Mononuclear cell (primary cell): ENCODE data around the gene STX17. TPM values are rescaled to one million over a fixed set of nuclear protein-coding genes. Genes with fewer than 3 reads are reported as not detected.

Experiments
- H3K27me3 ChIP-seq: 2 replicates; pipeline ENCODE4 v1.6.0; 2011; ENCODE audit warnings: low read length, control low read depth; ENCODE audit not compliant: insufficient read depth
- H3K4me1 ChIP-seq: 2 replicates; pipeline ENCODE4 v1.5.1; 2011; ENCODE audit warnings: mild to moderate bottlenecking, low read length, control low read depth; ENCODE audit not compliant: insufficient read depth
- H3K4me3 ChIP-seq: 2 replicates; pipeline ENCODE4 v1.5.1; 2011; ENCODE audit warnings: mild to moderate bottlenecking, low read length, moderate library complexity
- H3K9me3 ChIP-seq: 2 replicates; pipeline ENCODE4 v1.5.1; 2011; ENCODE audit warnings: low read depth, mild to moderate bottlenecking, control low read depth, low read length
- total RNA-seq: library from RNA; depleted of rRNA; stranded (reverse); fragments of >200 nt; gene quantifications from one replicate; pipeline ENCODE4 v1.2.3, GENCODE V29; 2012

The STX17 gene
- total RNA-seq, 1 donor: 25.4 TPM

- Histone ChIP-seq H3K4me3 (no peak overlapping the region), H3K4me1 (no peaks in the 10 kb centered on the region), H3K27me3 (no peaks in the 10 kb centered on the region), H3K9me3 (peaks cover 8% of the 10 kb centered on the region)
Measured at GRCh38 chr9:99929652-99930051, 23.2 kb downstream of the STX17 start.

- H3K27me3 ChIP-seq: no peaks in the 10 kb centered on the region
- no peaks in the 10 kb centered on the region for H3K4me1 ChIP-seq
- H3K4me3 ChIP-seq: no peak overlapping the region
- H3K9me3 ChIP-seq: peaks cover 1% of the 10 kb centered on the region
Measured at GRCh38 chr9:99931155-99931840, 24.8 kb downstream of the STX17 start.

GRCh38 chr9:99936947-99937587 is 30.6 kb downstream of the STX17 start:
- Histone ChIP-seq H3K4me1 (no peaks in the 10 kb centered on the region), H3K9me3 (peaks cover 15% of the 10 kb centered on the region), H3K4me3 (no peak overlapping the region), H3K27me3 (no peaks in the 10 kb centered on the region)

GRCh38 chr9:99947395-99947794 is 40.9 kb downstream of the STX17 start:
- Histone ChIP-seq H3K4me3 (no peak overlapping the region), H3K27me3 (no peaks in the 10 kb centered on the region), H3K4me1 (no peaks in the 10 kb centered on the region), H3K9me3 (no peaks in the 10 kb centered on the region)

- Histone ChIP-seq H3K27me3 (no peaks in the 10 kb centered on the region), H3K9me3 (no peaks in the 10 kb centered on the region), H3K4me1 (no peaks in the 10 kb centered on the region), H3K4me3 (no peak overlapping the region)
Measured at GRCh38 chr9:99948482-99948881, 42.0 kb downstream of the STX17 start.

GRCh38 chr9:99948896-99949295 is 42.4 kb downstream of the STX17 start:
- Histone ChIP-seq H3K27me3 (no peaks in the 10 kb centered on the region), H3K9me3 (no peaks in the 10 kb centered on the region), H3K4me3 (no peak overlapping the region), H3K4me1 (no peaks in the 10 kb centered on the region)

GRCh38 chr9:99953861-99954507 is 47.5 kb downstream of the STX17 start:
- Histone ChIP-seq H3K9me3 (no peaks in the 10 kb centered on the region), H3K4me3 (no peak overlapping the region), H3K4me1 (no peaks in the 10 kb centered on the region), H3K27me3 (no peaks in the 10 kb centered on the region)

- Histone ChIP-seq H3K9me3 (no peaks in the 10 kb centered on the region), H3K4me3 (no peak overlapping the region), H3K4me1 (no peaks in the 10 kb centered on the region), H3K27me3 (no peaks in the 10 kb centered on the region)
Measured at GRCh38 chr9:99954819-99955218, 48.4 kb downstream of the STX17 start.

GRCh38 chr9:99955606-99956005 is 49.2 kb downstream of the STX17 start:
- H3K9me3 ChIP-seq: no peaks in the 10 kb centered on the region
- H3K4me3 ChIP-seq: no peak overlapping the region

GRCh38 chr9:99962680-99963261 is 56.3 kb downstream of the STX17 start:
- no peaks in the 10 kb centered on the region for H3K4me1 ChIP-seq
- no peak overlapping the region for H3K4me3 ChIP-seq
- no peaks in the 10 kb centered on the region for H3K9me3 ChIP-seq
- no peaks in the 10 kb centered on the region for H3K27me3 ChIP-seq

More at GRCh38 chr9:99955606-99956005, 49.2 kb downstream of the STX17 start:
- H3K27me3 ChIP-seq: no peaks in the 10 kb centered on the region
- H3K4me1 ChIP-seq: no peaks in the 10 kb centered on the region

- Histone ChIP-seq H3K9me3 (no peaks in the 10 kb centered on the region), H3K4me3 (no peak overlapping the region), H3K27me3 (no peaks in the 10 kb centered on the region), H3K4me1 (no peaks in the 10 kb centered on the region)
Measured at GRCh38 chr9:99964336-99964735, 57.9 kb downstream of the STX17 start.

- no peaks in the 10 kb centered on the region for H3K4me1 ChIP-seq
- no peaks in the 10 kb centered on the region for H3K27me3 ChIP-seq
- H3K4me3 ChIP-seq: no peak overlapping the region
- no peaks in the 10 kb centered on the region for H3K9me3 ChIP-seq
Measured at GRCh38 chr9:99966001-99966400, 59.5 kb downstream of the STX17 start.

- Histone ChIP-seq H3K4me3 (no peak overlapping the region), H3K4me1 (no peaks in the 10 kb centered on the region), H3K9me3 (no peaks in the 10 kb centered on the region), H3K27me3 (no peaks in the 10 kb centered on the region)
Measured at GRCh38 chr9:99966716-99967115, 60.3 kb downstream of the STX17 start.

GRCh38 chr9:99967457-99967856 is 61.0 kb downstream of the STX17 start:
- Histone ChIP-seq H3K27me3 (no peaks in the 10 kb centered on the region), H3K9me3 (no peaks in the 10 kb centered on the region), H3K4me3 (no peak overlapping the region), H3K4me1 (no peaks in the 10 kb centered on the region)

GRCh38 chr9:99970481-99970880 is 64.0 kb downstream of the STX17 start:
- no peaks in the 10 kb centered on the region for H3K4me1 ChIP-seq
- no peaks in the 10 kb centered on the region for H3K9me3 ChIP-seq
- H3K27me3 ChIP-seq: no peaks in the 10 kb centered on the region
- H3K4me3 ChIP-seq: no peak overlapping the region
